K562 (cell line): Measurements from ENCODE around the gene SH3D21. TPM values are rescaled to one million over a fixed set of nuclear protein-coding genes. Genes with fewer than 3 reads are reported as not detected.

Experiments used
- ATAC-seq: fragments of 200-7000 bp; cut with Tn5 transposase; 3 replicates; pipeline ENCODE4 v1.9.1; 2020; ENCODE audit warnings: moderate library complexity
- BruUV-seq: library from RNA; stranded (reverse); fragments of 400-500 nt; replicated peaks from 2 replicates; lab custom pipeline; 2021; lab: Mats Ljungman, UMichigan
- CTCF ChIA-PET: fragments of 300-600 bp; formaldehyde crosslinking; extraction: SDS; loops from one replicate; lab custom pipeline; 2021; ENCODE audit warnings: low intra/inter-chr PET ratio; lab: Yijun Ruan, JAX
- POLR2A ChIA-PET: fragments of 300-600, 350-650 bp; sonication (Branson Sonifier 250); formaldehyde crosslinking; extraction: SDS; loops from one replicate; lab custom pipeline; 2021; ENCODE audit warnings: antibody characterized with exemption, inconsistent platforms; lab: Yijun Ruan, JAX
- DNase-seq, 4 experiments: peaks; one replicate each; pipeline versions ENCODE4 v3.0.0 to v3.0.0-alpha.2; 2011 to 2018; ENCODE audit warnings: low spot score in 3 of 4, mixed read lengths in 3 of 4; ENCODE audit errors: extremely low read depth in 1 of 4
- FAIRE-seq: peaks from 2 replicates; lab custom pipeline; 2011; peaks lifted over from hg19 to GRCh38; lab: Jason Lieb, UNC
- H2AFZ ChIP-seq: 2 replicates; pipeline ENCODE4 v1.6.0; 2011; ENCODE audit warnings: low read depth, low read length, control low read depth, inconsistent platforms
- H3K27ac ChIP-seq: fragments of 200-600 bp; 3 replicates; pipeline ENCODE4 v1.8.0; 2011; ENCODE audit warnings: low read depth, mild to moderate bottlenecking, control low read depth, inconsistent platforms, low read length, moderate library complexity, mixed read lengths; ENCODE audit errors: extremely low read depth
- H3K27me3 ChIP-seq, 2 experiments: fragments of 300-600 bp in 1 of 2; 2 replicates in 1 of 2; 3 replicates in 1 of 2; pipeline versions ENCODE4 v1.6.0 to v1.8.0; 2011; ENCODE audit warnings: inconsistent platforms in 2 of 2, low read length in 2 of 2, mild to moderate bottlenecking in 1 of 2, mixed read lengths in 1 of 2, moderate library complexity in 1 of 2; ENCODE audit not compliant: control insufficient read depth in 2 of 2, insufficient read depth in 2 of 2
- H3K36me3 ChIP-seq: fragments of 300-600 bp; 3 replicates; pipeline ENCODE4 v1.8.0; 2011; ENCODE audit warnings: mild to moderate bottlenecking, low read length, inconsistent platforms; ENCODE audit not compliant: control insufficient read depth, insufficient read depth
- H3K4me1 ChIP-seq, 2 experiments: fragments of 200-600 bp in 1 of 2; replicated peaks in 1 of 2; 2 replicates in 1 of 2; 3 replicates in 1 of 2; pipeline versions ENCODE4 v1.5.1 to v1.8.0; 2011; ENCODE audit warnings: inconsistent platforms in 2 of 2, low read length in 2 of 2, mild to moderate bottlenecking in 1 of 2, mixed read lengths in 1 of 2, moderate library complexity in 1 of 2; ENCODE audit not compliant: control insufficient read depth in 2 of 2, insufficient read depth in 2 of 2
- H3K4me2 ChIP-seq: 2 replicates; pipeline ENCODE4 v1.6.1; 2011; ENCODE audit warnings: low read length, control low read depth, inconsistent platforms, mixed read lengths; ENCODE audit not compliant: insufficient read depth
- H3K4me3 ChIP-seq: fragments of 200-600 bp; sonication (generic), shearing (Covaris generic); 2 replicates; pipeline ENCODE4 v1.5.1; 2016; ENCODE audit warnings: control low read depth, inconsistent platforms
- H3K79me2 ChIP-seq: fragments of 200-600 bp; 3 replicates; pipeline ENCODE4 v1.8.0; 2011; ENCODE audit warnings: low read length, inconsistent platforms; ENCODE audit not compliant: control insufficient read depth, insufficient read depth
- H3K9ac ChIP-seq, 2 experiments: 2 replicates each; pipeline versions ENCODE4 v1.6.0 to v1.6.1; 2011; ENCODE audit warnings: low read depth in 2 of 2, low read length in 2 of 2, control low read depth in 1 of 2, inconsistent platforms in 1 of 2, mild to moderate bottlenecking in 1 of 2, mixed read lengths in 1 of 2; ENCODE audit not compliant: insufficient read depth in 1 of 2
- H3K9me1 ChIP-seq: one replicate; pipeline ENCODE4 v1.6.0; 2011; ENCODE audit warnings: inconsistent platforms, mild to moderate bottlenecking, low read length, moderate library complexity; ENCODE audit not compliant: control insufficient read depth, insufficient read depth
- H3K9me3 ChIP-seq: replicated peaks from 2 replicates; pipeline ENCODE4 v1.5.1; 2011; ENCODE audit warnings: low read depth, low read length, inconsistent platforms; ENCODE audit not compliant: control insufficient read depth, insufficient read depth
- H4K20me1 ChIP-seq: replicated peaks from 2 replicates; pipeline ENCODE4 v1.6.1; 2011; ENCODE audit warnings: low read length, inconsistent platforms, mixed read lengths; ENCODE audit not compliant: control insufficient read depth, insufficient read depth
- BHLHE40 ChIP-seq: IDR thresholded peaks from 2 replicates; pipeline ENCODE4 v1.6.1; 2011; ENCODE audit warnings: low read length, improper control_type of control experiment
- HMG20B ChIP-seq: fragments of 250-450 bp; sonication (Bioruptor Pico); IDR thresholded peaks from 2 replicates; pipeline ENCODE4 v1.5.0; 2021; ENCODE audit warnings: mild to moderate bottlenecking
- SPI1 ChIP-seq: IDR thresholded peaks from 2 replicates; pipeline ENCODE4 v1.6.1; 2011; ENCODE audit warnings: low read depth, low read length, control low read depth, borderline replicate concordance
- ZNF184 ChIP-seq: sonication (generic); formaldehyde crosslinking; IDR thresholded peaks from 2 replicates; pipeline ENCODE4 v1.5.0; 2020; ENCODE audit warnings: missing genetic modification reagents
- WGBS: fragments of 100-300 bp; shearing (Covaris generic); methylation state at CpG from one replicate; pipeline ENCODE4 v1.1.6; 2016; ENCODE audit warnings: low coverage, mixed read lengths; ENCODE audit not compliant: insufficient coverage; ENCODE audit errors: missing lambda C conversion rate; 5-methylcytosine and 5-hydroxymethylcytosine counted together
- in situ Hi-C: fragments of 300-500 bp; cut with MboI; formaldehyde crosslinking; loops from 4 replicates; pipeline ENCODE4 v1.15.0; 2018; ENCODE audit warnings: inconsistent platforms, mixed read lengths
- intact Hi-C: fragments of 100-400 bp; cut with micrococcal nuclease; formaldehyde crosslinking; loops from 2 replicates; pipeline ENCODE4 v1.14.2; 2022
- polyA plus RNA-seq, 8 experiments: library from polyadenylated mRNA; depleted of rRNA in 4 of 8; stranded (reverse) in 5 of 8; unstranded in 3 of 8; fragments of >200 nt; fragmentation: Nextera tagmentation in 2 of 8; fragmentation: Illumina TruSeq in 1 of 8; extraction: Ambion mirVana in 2 of 8; extraction: Trizol in 1 of 8; gene quantifications; 2 replicates each; pipeline versions ENCODE4 v1.2.1 to v1.2.3, GENCODE V29; 2011 to 2014; ENCODE audit warnings: inconsistent platforms in 1 of 8, missing spikeins in 1 of 8
- total RNA-seq, 7 experiments: library from RNA; depleted of rRNA in 6 of 7; stranded (reverse); fragments of >200 nt in 6 of 7; fragmentation: Illumina TruSeq in 2 of 7; extraction: Trizol in 2 of 7; gene quantifications; 2 replicates each; pipeline versions ENCODE4 v1.2.1 to v1.2.3, GENCODE V29; 2011 to 2021; ENCODE audit warnings: low replicate concordance in 1 of 7
- TF ChIP-seq, protein P1 (sequence below): sonication (generic); formaldehyde crosslinking; IDR thresholded peaks from 2 replicates; pipeline ENCODE4 v1.8.1; 2023; ENCODE audit warnings: mild to moderate bottlenecking, missing genetic modification reagents
- TF ChIP-seq, protein P2 (sequence below): sonication (generic); formaldehyde crosslinking; IDR thresholded peaks from 2 replicates; pipeline ENCODE4 v1.9.0; 2022; ENCODE audit warnings: mild to moderate bottlenecking, missing genetic modification reagents
- TF ChIP-seq, protein P3 (sequence below): fragments of 450-650 bp; conservative IDR thresholded peaks from 2 replicates; pipeline ENCODE4 v1.6.1; 2016; ENCODE audit warnings: missing genetic modification characterization, low read depth, mild to moderate bottlenecking, control low read depth, missing compliant biosample characterization

SH3D21 gene
- total and polyA plus RNA-seq, 9 of the 15 experiments (the other 6 are each of a cell fraction or from before 2014, with no cell fraction given) = 0.01 to 4.7 (median 1.8) TPM

DNA sequence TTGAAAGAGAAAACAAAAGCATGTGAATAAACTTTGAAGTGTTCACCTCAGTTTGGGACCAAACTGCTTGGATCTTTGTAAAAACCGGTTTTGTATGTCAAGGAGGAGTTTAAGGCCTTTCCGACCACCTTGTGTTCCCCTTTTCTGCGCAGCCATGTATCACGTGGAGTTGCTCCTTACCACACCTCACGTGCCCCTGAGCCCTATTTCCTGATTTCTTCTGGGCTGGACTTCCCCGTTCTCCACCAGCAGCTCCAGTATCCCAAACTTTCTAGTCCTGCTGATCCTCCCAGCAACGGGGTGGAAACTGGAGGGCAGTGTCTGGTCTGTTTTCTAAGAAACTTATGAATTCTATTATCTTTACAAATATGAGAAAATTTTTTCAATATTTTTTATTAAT is 1.6 kb upstream of the SH3D21 start:
- Histone ChIP-seq H3K27me3 (no peaks in the 10 kb centered on the region), H3K36me3 (peaks cover 56% of the 10 kb centered on the region), H3K9me3 (no peaks in the 10 kb centered on the region), H3K9ac (no peak overlapping the region), H3K4me3 (no peak overlapping the region), H3K27ac (no peak overlapping the region), H3K79me2 (no peaks in the 10 kb centered on the region), H2AFZ (no peak overlapping the region), H4K20me1 (peaks cover 4% of the 10 kb centered on the region; the same call in 1 of the 2 replicates), H3K4me1 (peaks cover 4 to 23% of the 10 kb centered on the region in 2 experiments; a peak in 3 of 5 replicates), H3K4me2 (no peak overlapping the region), H3K9me1 (peaks cover 7% of the 10 kb centered on the region)
- CTCF ChIA-PET = no interaction called here
- FAIRE-seq (no peak), ATAC-seq (no peak), DNase-seq (no peak)
- BruUV-seq = TSS peak; percentile 66
- in situ Hi-C loops (no loop called here), intact Hi-C loops (no loop called here)
- POLR2A ChIA-PET = interaction anchor here (0.6 to 1.1 kb wide), 4 partner anchors 12 to 82 kb away, joined by 3 to 5 read pairs (median 4); no protein-coding TSS in a partner anchor
- WGBS = 56% methylated on average over 7 of the region's 7 CpGs
- TF ChIP-seq HMG20B (no peak), ZNF184 (CRISPR knock-in tag) (no peak), SPI1 (peak; percentile 59; the same call in 1 of the 2 replicates), BHLHE40 (peak; percentile 81)
- TF ChIP-seq, protein P1, sequence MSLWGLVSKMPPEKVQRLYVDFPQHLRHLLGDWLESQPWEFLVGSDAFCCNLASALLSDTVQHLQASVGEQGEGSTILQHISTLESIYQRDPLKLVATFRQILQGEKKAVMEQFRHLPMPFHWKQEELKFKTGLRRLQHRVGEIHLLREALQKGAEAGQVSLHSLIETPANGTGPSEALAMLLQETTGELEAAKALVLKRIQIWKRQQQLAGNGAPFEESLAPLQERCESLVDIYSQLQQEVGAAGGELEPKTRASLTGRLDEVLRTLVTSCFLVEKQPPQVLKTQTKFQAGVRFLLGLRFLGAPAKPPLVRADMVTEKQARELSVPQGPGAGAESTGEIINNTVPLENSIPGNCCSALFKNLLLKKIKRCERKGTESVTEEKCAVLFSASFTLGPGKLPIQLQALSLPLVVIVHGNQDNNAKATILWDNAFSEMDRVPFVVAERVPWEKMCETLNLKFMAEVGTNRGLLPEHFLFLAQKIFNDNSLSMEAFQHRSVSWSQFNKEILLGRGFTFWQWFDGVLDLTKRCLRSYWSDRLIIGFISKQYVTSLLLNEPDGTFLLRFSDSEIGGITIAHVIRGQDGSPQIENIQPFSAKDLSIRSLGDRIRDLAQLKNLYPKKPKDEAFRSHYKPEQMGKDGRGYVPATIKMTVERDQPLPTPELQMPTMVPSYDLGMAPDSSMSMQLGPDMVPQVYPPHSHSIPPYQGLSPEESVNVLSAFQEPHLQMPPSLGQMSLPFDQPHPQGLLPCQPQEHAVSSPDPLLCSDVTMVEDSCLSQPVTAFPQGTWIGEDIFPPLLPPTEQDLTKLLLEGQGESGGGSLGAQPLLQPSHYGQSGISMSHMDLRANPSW (CRISPR knock-in tag) = no peak
- TF ChIP-seq, protein P2, sequence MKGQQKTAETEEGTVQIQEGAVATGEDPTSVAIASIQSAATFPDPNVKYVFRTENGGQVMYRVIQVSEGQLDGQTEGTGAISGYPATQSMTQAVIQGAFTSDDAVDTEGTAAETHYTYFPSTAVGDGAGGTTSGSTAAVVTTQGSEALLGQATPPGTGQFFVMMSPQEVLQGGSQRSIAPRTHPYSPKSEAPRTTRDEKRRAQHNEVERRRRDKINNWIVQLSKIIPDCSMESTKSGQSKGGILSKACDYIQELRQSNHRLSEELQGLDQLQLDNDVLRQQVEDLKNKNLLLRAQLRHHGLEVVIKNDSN (CRISPR knock-in tag) = peak; percentile 50
- TF ChIP-seq, protein P3, sequence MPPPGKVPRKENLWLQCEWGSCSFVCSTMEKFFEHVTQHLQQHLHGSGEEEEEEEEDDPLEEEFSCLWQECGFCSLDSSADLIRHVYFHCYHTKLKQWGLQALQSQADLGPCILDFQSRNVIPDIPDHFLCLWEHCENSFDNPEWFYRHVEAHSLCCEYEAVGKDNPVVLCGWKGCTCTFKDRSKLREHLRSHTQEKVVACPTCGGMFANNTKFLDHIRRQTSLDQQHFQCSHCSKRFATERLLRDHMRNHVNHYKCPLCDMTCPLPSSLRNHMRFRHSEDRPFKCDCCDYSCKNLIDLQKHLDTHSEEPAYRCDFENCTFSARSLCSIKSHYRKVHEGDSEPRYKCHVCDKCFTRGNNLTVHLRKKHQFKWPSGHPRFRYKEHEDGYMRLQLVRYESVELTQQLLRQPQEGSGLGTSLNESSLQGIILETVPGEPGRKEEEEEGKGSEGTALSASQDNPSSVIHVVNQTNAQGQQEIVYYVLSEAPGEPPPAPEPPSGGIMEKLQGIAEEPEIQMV (tag) = no peak
